HG02981 (cell line): Measurements from ENCODE around the gene PI4K2A.
A peak's percentile ranks its signal among the peaks of the same experiment; 100 is the strongest.

Experiments
- ATAC-seq: cut with Tn5 transposase; IDR thresholded peaks from one replicate; pipeline ENCODE4 v1.9.1; 2021; ENCODE audit warnings: mild to moderate bottlenecking, moderate library complexity; ENCODE audit not compliant: unreplicated experiment

The PI4K2A gene

GRCh38 chr10:97704341-97704740, 63.9 kb downstream of the PI4K2A start:
- ATAC-seq = no peak

GRCh38 chr10:97705006-97705670, 64.7 kb downstream of the PI4K2A start:
- no peak for ATAC-seq

DNA sequence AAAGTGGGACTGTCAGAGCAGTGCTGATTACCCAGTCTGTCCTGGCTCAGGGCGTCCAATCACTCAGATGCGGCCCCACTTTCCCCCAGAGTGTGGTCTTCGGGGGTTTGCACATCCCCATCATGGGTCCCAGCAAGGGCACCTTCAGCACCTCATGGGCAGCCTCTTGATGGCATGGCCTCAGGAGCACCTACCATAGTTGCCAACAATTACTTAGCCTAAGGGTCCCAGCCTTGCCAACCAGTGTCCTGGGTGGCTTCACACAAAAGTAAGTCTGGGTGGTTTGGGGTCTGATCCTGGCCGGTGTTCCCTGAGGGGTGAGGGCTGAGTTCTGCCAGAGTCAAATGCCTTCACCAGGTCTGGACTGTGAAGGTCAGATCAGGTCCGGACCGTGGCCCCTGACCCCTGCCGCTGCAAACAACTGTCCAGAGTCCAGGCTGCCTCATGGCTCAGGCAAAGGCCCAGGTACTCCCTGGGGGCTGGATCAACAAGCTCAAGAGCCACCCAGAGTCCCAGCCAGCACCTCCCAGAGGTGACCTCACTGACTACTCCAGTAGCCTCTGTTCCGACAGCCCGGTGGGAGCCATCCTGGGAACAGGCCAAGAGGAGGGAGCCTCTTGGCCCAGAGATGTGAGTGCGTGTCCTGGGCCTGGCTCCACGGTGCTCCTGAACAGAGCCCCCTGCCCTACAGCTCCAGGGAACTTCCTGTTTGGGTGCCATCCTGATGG, 66.8 kb downstream of the PI4K2A start:
- no peak for ATAC-seq

- no peak for ATAC-seq
Measured at GRCh38 chr10:97708167-97708566, 67.7 kb downstream of the PI4K2A start.

GRCh38 chr10:97708976-97709946, 68.8 kb downstream of the PI4K2A start:
- ATAC-seq = no peak

- no peak for ATAC-seq
Measured at GRCh38 chr10:97711640-97712572, 71.4 kb downstream of the PI4K2A start.

DNA sequence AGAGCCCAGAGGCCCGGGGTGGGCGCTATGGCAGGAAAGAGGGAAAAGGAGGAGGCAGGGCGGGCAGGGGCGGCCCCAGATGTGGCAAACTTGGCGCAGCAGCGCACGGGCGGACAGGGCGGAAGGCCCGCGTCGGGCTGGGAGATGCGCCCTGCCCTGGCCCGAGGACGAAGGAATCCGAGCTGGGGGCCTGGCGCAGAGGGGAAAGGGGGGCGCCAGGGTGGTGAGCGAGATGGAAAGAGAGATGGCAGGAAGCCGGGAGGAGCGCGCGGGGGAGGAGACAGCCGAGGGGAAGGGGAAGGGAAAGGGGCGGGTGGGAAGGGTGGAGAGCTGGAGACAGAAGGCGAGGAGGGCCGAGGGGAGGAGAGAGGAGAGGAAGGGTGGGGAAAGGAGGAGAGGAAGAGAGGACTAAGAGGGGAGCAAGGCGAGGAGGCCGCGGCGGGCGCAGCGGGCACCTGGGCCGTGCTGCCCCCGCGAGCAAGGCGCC, 72.9 kb downstream of the PI4K2A start, which contains the start of gene MARVELD1:
Gene MARVELD1, plus strand, starts transcription at position 392 of the 487 bp plus-strand sequence. CDS start 147 bp downstream, outside the sequence.
- ATAC-seq = peak; percentile 18

- ATAC-seq = peak; percentile 74
Measured at GRCh38 chr10:97713826-97714400, 73.4 kb downstream of the PI4K2A start.

GRCh38 chr10:97714401-97715258, 74.2 kb downstream of the PI4K2A start:
- ATAC-seq = peak; percentile 38

GRCh38 chr10:97715259-97715874, 74.9 kb downstream of the PI4K2A start:
- ATAC-seq = no peak

DNA sequence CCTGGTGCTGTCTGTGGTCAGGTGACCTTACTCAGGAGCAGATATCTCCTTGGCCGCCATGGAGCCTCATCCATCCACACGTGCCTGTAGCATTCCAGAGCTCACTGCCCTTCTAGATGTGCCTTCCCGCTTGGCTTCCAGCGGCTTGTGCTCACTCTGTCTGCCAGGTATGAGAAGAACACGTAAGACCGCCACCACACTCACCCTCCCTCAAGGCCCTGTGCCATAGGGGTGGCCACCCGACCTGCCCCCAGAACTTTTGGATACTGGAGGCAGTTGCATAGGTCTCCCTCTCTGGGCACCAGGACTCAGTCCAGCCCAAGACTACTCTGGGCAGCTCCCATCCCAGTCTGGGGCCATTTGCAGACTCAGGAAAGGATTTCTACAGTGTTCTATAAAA, 77.2 kb downstream of the PI4K2A start:
- ATAC-seq = no peak

DNA sequence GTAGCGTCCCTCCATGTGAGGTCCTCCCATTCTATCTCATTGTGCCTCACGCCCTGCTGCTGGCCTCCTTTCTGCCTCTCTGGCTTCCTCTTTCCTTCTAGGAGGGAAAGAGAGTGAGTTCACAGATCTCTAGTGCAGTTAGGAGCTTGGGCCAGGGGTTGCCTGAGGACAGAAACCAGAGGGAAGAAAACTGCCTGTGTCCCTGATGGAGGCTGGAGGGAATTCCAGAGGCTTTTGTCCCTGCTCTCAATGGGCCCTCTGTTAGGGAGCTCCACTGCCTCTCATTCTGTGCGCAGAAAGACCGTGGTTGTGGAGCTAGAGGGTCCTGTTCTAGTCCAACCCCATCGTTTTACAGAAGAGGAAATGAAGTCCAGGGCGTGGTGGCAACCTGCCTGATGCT, 77.7 kb downstream of the PI4K2A start:
- ATAC-seq = no peak

GRCh38 chr10:97718659-97719142, 78.2 kb downstream of the PI4K2A start:
- no peak for ATAC-seq

DNA sequence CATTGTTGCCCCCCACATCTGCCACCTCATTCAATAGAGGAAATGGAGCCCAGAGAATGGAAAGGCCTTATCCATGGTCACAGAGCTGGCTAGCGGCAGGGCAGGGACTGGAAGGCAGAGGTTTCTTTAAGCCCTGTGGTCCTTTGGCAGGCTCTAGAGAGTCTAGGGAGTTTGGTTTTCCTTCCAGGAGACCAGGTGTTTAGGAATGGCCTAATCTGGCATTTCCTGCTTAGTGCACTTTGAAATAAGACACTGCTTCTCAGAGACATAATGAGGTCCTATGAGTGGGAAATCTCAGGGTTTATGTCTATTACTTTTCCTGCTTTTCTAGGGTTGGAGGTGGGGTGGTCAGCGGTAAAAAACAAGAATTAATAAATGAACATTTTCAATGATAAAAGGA, 79.1 kb downstream of the PI4K2A start:
- no peak for ATAC-seq

DNA sequence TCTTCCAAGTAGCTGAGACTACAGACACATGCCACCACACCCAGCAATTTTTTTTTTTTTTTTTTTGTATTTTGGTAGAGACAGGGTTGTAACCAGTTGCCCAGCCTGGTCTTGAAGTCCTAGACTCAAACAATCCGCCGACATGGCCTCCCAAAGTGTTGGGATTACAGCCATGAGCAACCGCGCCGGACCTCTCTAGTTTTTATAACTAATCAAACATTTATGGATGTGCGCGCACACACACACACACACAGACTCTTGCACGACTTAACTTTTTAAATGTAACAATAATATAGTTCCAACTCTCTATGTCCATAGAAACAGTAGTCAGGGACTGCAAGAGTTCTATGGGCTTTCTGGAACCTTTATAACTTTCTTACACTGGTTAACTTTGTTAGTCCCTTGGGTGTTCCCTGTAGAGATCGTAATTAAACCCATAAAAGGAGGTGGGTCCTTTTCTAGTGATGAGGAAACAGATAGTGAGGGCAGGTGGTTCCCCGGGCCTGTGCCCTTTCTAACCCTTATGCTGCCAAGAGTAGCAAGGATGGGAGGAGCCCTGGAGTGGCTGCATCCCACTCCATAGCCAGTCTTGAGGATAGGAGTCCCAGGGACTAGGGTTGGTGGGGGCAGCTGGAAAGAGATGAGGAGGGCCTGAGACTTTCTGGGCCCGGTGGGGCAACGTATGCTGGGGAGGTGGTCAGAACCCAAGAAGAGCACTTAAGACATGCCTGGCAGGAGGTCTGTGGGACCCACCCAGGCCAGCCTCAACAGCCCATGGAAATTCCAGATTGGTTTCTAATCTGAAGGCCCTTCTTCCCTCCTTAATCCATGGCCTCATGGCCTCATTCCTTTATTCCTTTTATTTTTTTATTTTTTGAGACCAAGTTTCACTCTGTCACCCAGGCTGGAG, 81.7 kb downstream of the PI4K2A start:
- no peak for ATAC-seq

- no peak for ATAC-seq
Measured at GRCh38 chr10:97723001-97723400, 82.5 kb downstream of the PI4K2A start.

GRCh38 chr10:97724341-97724941, 84.0 kb downstream of the PI4K2A start:
- ATAC-seq = no peak
